SK-N-SH (cell line): Measurements from ENCODE around the gene TTC39A.

Experiments used
- ELF1 ChIP-seq: IDR thresholded peaks from 2 replicates; pipeline ENCODE4 v1.4.0; 2012
- EZH2phosphoT487 ChIP-seq: fragments of 200-600 bp; sonication (generic); IDR thresholded peaks from 2 replicates; pipeline ENCODE4 v1.6.1; 2017; ENCODE audit warnings: low read depth, mixed run types, mild to moderate bottlenecking, antibody characterized with exemption, moderate library complexity, borderline replicate concordance
- GATA2 ChIP-seq: sonication (generic); formaldehyde crosslinking; IDR thresholded peaks from 2 replicates; pipeline ENCODE4 v1.5.0; 2020; ENCODE audit warnings: mild to moderate bottlenecking, missing genetic modification reagents
- IRF3 ChIP-seq: fragments of 150-350 bp; IDR thresholded peaks from 2 replicates; pipeline ENCODE4 v1.6.1; 2016; ENCODE audit warnings: mild to moderate bottlenecking, low read depth, low read length
- JUND ChIP-seq: IDR thresholded peaks from 2 replicates; pipeline ENCODE4 v1.4.0; 2012
- MAX ChIP-seq: IDR thresholded peaks from 2 replicates; pipeline ENCODE4 v1.4.0; 2012; ENCODE audit warnings: low read depth
- NRF1 ChIP-seq: IDR thresholded peaks from 2 replicates; pipeline ENCODE4 v1.6.1; 2012; ENCODE audit warnings: low read depth, mild to moderate bottlenecking, low read length
- POLR2AphosphoS5 ChIP-seq: IDR thresholded peaks from 2 replicates; pipeline ENCODE4 v1.6.1; 2012; ENCODE audit warnings: low read depth, low read length
- RAD21 ChIP-seq: IDR thresholded peaks from 2 replicates; pipeline ENCODE4 v1.6.1; 2012; ENCODE audit warnings: mild to moderate bottlenecking, low read length
- REST ChIP-seq: IDR thresholded peaks from 2 replicates; pipeline ENCODE4 v1.6.1; 2012; ENCODE audit warnings: mild to moderate bottlenecking, low read depth, low read length, moderate library complexity
- SMC3 ChIP-seq: IDR thresholded peaks from 2 replicates; pipeline ENCODE4 v1.6.1; 2012; ENCODE audit warnings: low read depth, low read length, improper control_type of control experiment
- TAF1 ChIP-seq: IDR thresholded peaks from 2 replicates; pipeline ENCODE4 v1.6.1; 2012; ENCODE audit warnings: low read depth, mild to moderate bottlenecking, low read length, moderate library complexity, borderline replicate concordance
- USF2 ChIP-seq: fragments of 150-350 bp; IDR thresholded peaks from 2 replicates; pipeline ENCODE4 v1.6.1; 2017; ENCODE audit warnings: antibody characterized with exemption, low read length, low read depth, borderline replicate concordance
- TF ChIP-seq, protein P1 (sequence below): fragments of 200-600 bp; sonication (generic); IDR thresholded peaks from 2 replicates; pipeline ENCODE4 v1.6.1; 2017; ENCODE audit warnings: antibody characterized with exemption, mild to moderate bottlenecking, moderate library complexity

DNA sequence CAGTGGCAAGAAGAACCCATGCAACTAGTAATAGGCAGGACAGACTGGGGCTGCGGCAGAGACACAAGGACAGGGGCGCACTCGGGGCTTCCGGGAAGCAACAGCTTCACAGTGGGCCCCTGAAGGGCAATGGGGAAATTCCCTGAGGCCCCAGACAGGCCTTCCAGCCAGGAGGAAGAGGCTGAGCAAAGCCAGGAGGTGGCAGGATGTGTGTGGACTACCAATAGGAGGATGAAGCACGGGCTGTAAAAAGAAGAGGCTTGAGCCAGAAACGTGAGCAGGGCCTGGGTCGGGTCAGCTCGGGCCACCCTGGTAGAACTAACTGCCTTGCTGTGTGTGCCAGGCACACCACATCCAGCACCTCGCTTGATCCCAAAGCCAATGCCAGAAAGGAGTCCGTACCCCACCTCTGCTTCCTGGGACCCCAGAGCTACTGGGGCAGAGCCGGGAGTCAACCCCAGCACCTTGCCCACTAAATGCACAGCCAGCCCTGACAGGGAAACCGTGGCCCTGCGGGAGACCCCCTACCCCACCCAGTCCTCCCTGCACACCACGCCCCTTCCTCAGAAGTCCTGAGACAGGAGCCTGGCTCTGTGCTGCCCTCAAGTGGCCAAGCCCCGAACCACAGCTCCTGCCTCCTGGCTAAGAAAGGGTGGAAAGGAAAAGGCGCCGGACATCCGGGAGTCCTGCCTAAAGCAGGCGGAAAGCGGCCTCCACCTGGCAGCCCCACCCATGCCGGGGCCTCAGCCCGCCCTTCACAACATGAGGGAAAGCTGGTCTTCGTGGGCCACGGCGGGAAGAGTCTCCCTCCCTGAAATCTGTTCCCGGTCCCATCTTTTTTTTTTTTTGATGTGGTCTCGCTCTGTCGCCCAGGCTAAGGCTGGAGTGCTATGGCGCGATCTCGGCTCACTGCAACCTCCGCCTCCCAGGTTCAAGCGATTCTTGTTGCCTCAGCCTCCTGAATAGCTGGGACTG lies 33.7 kb downstream of the TTC39A start:
- no peak for TF ChIP-seq REST
- TF ChIP-seq TAF1: peak; percentile 21; the same call in 1 of the 2 replicates
- TF ChIP-seq, protein P1, sequence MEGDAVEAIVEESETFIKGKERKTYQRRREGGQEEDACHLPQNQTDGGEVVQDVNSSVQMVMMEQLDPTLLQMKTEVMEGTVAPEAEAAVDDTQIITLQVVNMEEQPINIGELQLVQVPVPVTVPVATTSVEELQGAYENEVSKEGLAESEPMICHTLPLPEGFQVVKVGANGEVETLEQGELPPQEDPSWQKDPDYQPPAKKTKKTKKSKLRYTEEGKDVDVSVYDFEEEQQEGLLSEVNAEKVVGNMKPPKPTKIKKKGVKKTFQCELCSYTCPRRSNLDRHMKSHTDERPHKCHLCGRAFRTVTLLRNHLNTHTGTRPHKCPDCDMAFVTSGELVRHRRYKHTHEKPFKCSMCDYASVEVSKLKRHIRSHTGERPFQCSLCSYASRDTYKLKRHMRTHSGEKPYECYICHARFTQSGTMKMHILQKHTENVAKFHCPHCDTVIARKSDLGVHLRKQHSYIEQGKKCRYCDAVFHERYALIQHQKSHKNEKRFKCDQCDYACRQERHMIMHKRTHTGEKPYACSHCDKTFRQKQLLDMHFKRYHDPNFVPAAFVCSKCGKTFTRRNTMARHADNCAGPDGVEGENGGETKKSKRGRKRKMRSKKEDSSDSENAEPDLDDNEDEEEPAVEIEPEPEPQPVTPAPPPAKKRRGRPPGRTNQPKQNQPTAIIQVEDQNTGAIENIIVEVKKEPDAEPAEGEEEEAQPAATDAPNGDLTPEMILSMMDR: peak; percentile 94
- TF ChIP-seq GATA2 (CRISPR knock-in tag): no peak
- no peak for TF ChIP-seq POLR2AphosphoS5
- peak; percentile 86 for TF ChIP-seq RAD21
- no peak for TF ChIP-seq EZH2phosphoT487
- TF ChIP-seq MAX: 0 out of 2 replicates have a peak, but pooled peaks have one; percentile 25
- no peak for TF ChIP-seq USF2
- no peak for TF ChIP-seq JUND
- no peak for TF ChIP-seq IRF3
- no peak for TF ChIP-seq NRF1
- peak; percentile 82 for TF ChIP-seq SMC3
- 0 out of 2 replicates have a peak, but pooled peaks have one; percentile 14 for TF ChIP-seq ELF1
